ENCODE measurements around the gene FBXO42. TPM values are rescaled to one million over a fixed set of nuclear protein-coding genes. Genes with fewer than 3 reads are reported as not detected.

Gene FBXO42
- total RNA-seq, 4 donors from 2014 or later: 21.0 to 30.3 (median 23.0) TPM

DNA sequence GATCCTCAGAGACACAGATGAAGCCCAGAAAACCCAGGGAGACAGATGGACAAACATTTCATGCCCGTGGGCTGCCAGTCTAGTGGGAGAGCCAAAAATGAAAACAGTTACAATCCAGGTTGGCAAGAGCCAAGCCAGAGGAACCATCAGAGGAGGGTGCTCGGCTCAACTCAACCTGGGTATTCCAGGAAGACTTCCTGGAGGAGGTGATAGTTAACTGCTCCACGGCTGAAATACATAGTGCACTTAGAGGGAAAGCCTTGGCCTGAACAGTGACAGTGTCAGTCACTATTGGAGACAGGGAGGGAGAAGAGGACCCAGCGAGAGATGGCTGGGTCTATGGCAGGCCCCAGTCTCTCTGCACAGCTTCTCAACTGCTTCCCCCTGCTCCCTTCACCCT, 141.7 kb downstream of the FBXO42 start:
- no peak overlapping the region for H3K27ac ChIP-seq
- H3K4me1 ChIP-seq: peaks cover 0 to 7% of the 10 kb centered on the region in 2 donors
- intact Hi-C loops (cut with DNase I; ENCODE audit: low total_unique reads): no loop called here
- no peaks in the 10 kb centered on the region for H3K27me3 ChIP-seq
- DNase-seq: no peak
- H3K9me3 ChIP-seq: no peaks in the 10 kb centered on the region
- no peak overlapping the region for H3K4me3 ChIP-seq
- H3K36me3 ChIP-seq: no peaks in the 10 kb centered on the region
- TF ChIP-seq, protein P1, sequence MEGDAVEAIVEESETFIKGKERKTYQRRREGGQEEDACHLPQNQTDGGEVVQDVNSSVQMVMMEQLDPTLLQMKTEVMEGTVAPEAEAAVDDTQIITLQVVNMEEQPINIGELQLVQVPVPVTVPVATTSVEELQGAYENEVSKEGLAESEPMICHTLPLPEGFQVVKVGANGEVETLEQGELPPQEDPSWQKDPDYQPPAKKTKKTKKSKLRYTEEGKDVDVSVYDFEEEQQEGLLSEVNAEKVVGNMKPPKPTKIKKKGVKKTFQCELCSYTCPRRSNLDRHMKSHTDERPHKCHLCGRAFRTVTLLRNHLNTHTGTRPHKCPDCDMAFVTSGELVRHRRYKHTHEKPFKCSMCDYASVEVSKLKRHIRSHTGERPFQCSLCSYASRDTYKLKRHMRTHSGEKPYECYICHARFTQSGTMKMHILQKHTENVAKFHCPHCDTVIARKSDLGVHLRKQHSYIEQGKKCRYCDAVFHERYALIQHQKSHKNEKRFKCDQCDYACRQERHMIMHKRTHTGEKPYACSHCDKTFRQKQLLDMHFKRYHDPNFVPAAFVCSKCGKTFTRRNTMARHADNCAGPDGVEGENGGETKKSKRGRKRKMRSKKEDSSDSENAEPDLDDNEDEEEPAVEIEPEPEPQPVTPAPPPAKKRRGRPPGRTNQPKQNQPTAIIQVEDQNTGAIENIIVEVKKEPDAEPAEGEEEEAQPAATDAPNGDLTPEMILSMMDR (IDR thresholded peaks at IDR 0.05): no peak
- no peak for TF ChIP-seq POLR2A (IDR thresholded peaks at IDR 0.05)

DNA sequence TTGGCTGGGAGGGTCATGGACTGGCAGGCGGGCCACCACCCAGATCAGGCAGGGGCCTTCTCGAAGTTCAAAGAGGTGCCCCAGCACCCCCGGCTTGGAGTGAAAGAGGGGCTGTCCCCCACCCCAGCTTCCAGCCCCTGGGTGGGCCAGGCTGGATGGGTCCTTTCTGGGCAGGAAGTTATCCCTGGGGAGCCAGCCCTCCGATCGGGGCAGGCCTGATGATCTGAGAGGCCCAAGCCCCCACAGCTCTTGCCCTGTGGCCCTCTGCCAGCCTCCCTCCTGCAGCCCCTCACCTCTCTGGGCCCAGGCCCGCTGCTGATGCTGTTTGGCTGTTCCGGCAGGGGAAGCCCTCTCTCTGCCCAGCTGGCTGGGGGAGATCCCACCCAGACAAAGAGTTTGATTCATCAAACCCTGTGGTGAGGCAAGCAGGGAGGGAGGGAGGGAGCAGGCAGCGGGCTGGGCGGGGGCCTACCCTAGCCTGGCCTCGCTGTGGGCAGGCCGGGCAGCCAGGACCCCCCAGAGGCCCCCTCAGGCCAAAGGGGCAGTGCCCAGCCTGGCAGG, 142.4 kb downstream of the FBXO42 start:
- intact Hi-C loops (cut with DNase I; ENCODE audit: low total_unique reads): loop anchor here (10.0 kb wide), 1 partner anchor 155 kb away; the partner anchor contains the start of gene SZRD1
- H3K4me1 ChIP-seq: peaks cover 0 to 7% of the 10 kb centered on the region in 2 donors
- no peaks in the 10 kb centered on the region for H3K9me3 ChIP-seq
- H3K27ac ChIP-seq: no peak overlapping the region
- TF ChIP-seq, protein P1 (IDR thresholded peaks at IDR 0.05): no peak
- TF ChIP-seq POLR2A (IDR thresholded peaks at IDR 0.05): no peak
- H3K36me3 ChIP-seq: no peaks in the 10 kb centered on the region
- DNase-seq: no peak
- no peak overlapping the region for H3K4me3 ChIP-seq
- no peaks in the 10 kb centered on the region for H3K27me3 ChIP-seq

DNA sequence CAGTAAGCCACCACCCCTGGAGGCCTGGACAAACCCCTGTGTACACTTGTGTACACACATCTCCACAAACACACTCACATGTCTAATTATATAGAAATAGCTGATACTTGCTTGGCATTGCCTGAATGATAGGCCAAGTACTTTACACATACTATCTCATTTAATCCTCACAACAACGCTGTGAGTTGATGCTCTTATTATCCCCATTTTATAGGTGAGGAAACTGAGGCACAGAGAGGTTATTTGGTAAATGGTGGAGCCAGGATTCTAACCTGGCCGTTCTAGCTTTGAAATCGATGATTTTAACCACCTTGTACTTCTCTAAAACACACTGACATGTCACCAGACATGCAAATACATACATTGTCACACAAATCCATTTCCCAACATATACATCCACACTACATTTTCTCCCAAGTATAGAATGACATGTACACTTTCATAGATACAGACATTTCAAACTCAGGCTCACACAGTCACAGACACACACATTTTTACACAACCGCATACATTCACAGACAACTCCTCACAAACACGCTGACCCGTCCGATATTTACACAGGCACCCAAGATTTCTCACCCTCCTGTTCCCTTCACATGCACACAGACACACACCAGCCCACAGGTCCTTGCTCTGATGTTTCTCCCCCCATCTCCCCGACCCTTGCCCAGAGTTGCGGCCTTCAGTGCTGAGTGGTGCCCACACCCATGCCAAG, 143.0 kb downstream of the FBXO42 start:
- intact Hi-C loops (cut with DNase I; ENCODE audit: low total_unique reads): loop anchor here (10.0 kb wide), 1 partner anchor 156 kb away; the partner anchor contains the start of gene SZRD1
- Histone ChIP-seq H3K27ac (no peak overlapping the region), H3K36me3 (no peaks in the 10 kb centered on the region), H3K27me3 (no peaks in the 10 kb centered on the region), H3K4me1 (peaks cover 0 to 7% of the 10 kb centered on the region in 2 donors), H3K4me3 (no peak overlapping the region), H3K9me3 (no peaks in the 10 kb centered on the region)
- no peak for TF ChIP-seq POLR2A (IDR thresholded peaks at IDR 0.05)
- TF ChIP-seq, protein P1 (IDR thresholded peaks at IDR 0.05): no peak
- no peak for DNase-seq

DNA sequence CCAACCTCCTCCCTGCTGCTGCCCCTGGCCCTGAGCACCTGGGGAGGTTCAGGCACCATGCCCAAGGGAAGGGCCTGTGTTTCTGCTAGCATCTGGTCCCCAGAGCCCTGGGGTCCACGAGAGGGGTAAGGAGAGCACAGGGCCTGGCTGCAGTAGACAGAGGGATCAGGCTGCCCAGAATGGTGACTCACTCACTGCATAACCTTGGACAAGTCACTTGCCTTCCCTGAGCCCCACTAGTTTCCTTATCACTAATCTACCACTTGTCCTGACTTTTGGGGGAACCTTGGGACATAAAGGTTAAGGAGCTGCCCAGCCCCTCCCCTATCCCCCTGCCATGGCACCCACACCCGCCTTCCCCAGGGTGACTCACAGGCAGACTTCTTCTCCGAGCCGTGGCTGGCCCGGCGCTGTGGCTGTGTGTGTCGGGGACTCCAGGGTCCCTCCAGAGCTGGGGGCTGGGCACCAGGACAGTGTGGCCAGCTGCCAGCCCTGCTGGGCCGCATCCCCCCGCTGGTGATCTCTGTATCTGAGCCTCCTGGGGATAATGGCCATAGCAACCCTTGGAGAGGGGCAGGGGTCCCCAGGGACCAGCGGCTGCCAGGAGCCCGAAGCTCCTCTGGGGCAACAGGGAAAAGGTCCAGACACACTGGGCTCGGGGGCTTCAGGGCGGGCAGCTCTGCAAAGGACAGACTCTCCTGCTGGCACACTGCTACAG, 143.9 kb downstream of the FBXO42 start:
- Histone ChIP-seq H3K36me3 (no peaks in the 10 kb centered on the region), H3K4me3 (no peak overlapping the region), H3K9me3 (no peaks in the 10 kb centered on the region), H3K27ac (peak overlapping the region in 1 of 2 donors; percentile 97), H3K27me3 (no peaks in the 10 kb centered on the region), H3K4me1 (peaks cover 0 to 7% of the 10 kb centered on the region in 2 donors)
- no peak for DNase-seq
- TF ChIP-seq POLR2A (IDR thresholded peaks at IDR 0.05): no peak
- TF ChIP-seq, protein P1 (IDR thresholded peaks at IDR 0.05): no peak
- intact Hi-C loops (cut with DNase I; ENCODE audit: low total_unique reads): loop anchor here (10.0 kb wide), 1 partner anchor 156 kb away; the partner anchor contains the start of gene SZRD1
